K562 (cell line): ENCODE data around the gene WTIP.

Experiments
- BRF1 ChIP-seq: IDR thresholded peaks from 3 replicates; pipeline ENCODE4 v1.6.1; 2011; ENCODE audit warnings: borderline replicate concordance, mild to moderate bottlenecking; ENCODE audit not compliant: insufficient read length; ENCODE audit errors: extremely low read depth
- CREB1 ChIP-seq, 2 experiments: sonication (generic) in 1 of 2; formaldehyde crosslinking in 1 of 2; IDR thresholded peaks; 2 replicates each; pipeline versions ENCODE4 v1.6.1 to v1.8.0; 2012 to 2022; ENCODE audit warnings: inconsistent platforms in 1 of 2, mild to moderate bottlenecking in 1 of 2, missing genetic modification reagents in 1 of 2, moderate library complexity in 1 of 2
- CTCF ChIP-seq, 3 experiments: IDR thresholded peaks in 2 of 3; conservative IDR thresholded peaks in 1 of 3; 2 replicates each; pipeline ENCODE4 v1.5.1; 2011 to 2012; ENCODE audit warnings: low read length in 3 of 3, mild to moderate bottlenecking in 3 of 3, control low read depth in 2 of 3, improper control_type of control experiment in 1 of 3, inconsistent platforms in 1 of 3, low read depth in 1 of 3, mixed read lengths in 1 of 3, moderate library complexity in 1 of 3; ENCODE audit not compliant: insufficient read depth in 2 of 3
- CUX1 ChIP-seq: fragments of 200-800 bp; sonication (Bioruptor generic); IDR thresholded peaks from 2 replicates; pipeline ENCODE4 v1.6.1; 2016; ENCODE audit warnings: missing genetic modification characterization, missing compliant biosample characterization
- JUND ChIP-seq, 2 experiments: IDR thresholded peaks; 2 replicates in 1 of 2; 3 replicates in 1 of 2; pipeline ENCODE4 v1.6.1; 2011; ENCODE audit warnings: borderline replicate concordance in 2 of 2, low read depth in 2 of 2, low read length in 2 of 2, improper control_type of control experiment in 1 of 2, missing biosample characterization in 1 of 2, missing genetic modification characterization in 1 of 2, missing genetic modification reagents in 1 of 2
- MEF2D ChIP-seq: conservative IDR thresholded peaks from 2 replicates; pipeline ENCODE4 v1.6.1; 2016; ENCODE audit warnings: low read depth, missing genetic modification characterization, missing compliant biosample characterization
- RERE ChIP-seq: sonication (generic); formaldehyde crosslinking; IDR thresholded peaks from 2 replicates; pipeline ENCODE4 v1.8.0; 2023; ENCODE audit warnings: missing genetic modification reagents, mild to moderate bottlenecking, borderline replicate concordance
- ZNF263 ChIP-seq: sonication (generic); formaldehyde crosslinking; IDR thresholded peaks from 2 replicates; pipeline ENCODE4 v1.8.0; 2022; ENCODE audit warnings: mild to moderate bottlenecking, missing genetic modification reagents, borderline replicate concordance

GRCh38 chr19:34494601-34495000 is 13.0 kb downstream of the WTIP start:
- TF ChIP-seq CUX1 (CRISPR knock-in tag) (no peak), CREB1 (IDR thresholded peaks at IDR 0.05) (no peak), CREB1 (CRISPR knock-in tag; IDR thresholded peaks at IDR 0.05) (no peak), MEF2D (tag) (no peak), RERE (CRISPR knock-in tag) (no peak), ZNF263 (no peak), JUND (IDR thresholded peaks at IDR 0.05; ENCODE audit: borderline replicate concordance, low read depth, low read length) (no peak), JUND (tag; IDR thresholded peaks at IDR 0.05; ENCODE audit: borderline replicate concordance, low read depth, low read length) (no peak), BRF1 (no peak), CTCF (IDR thresholded peaks at IDR 0.05 in 2 of 3, conservative IDR thresholded peaks at IDR 0.05 in 1 of 3; ENCODE audit: insufficient read depth in 2 of 3, low read depth in 1 of 3, low read length in 3 of 3) (no peak)
